ENCODE data around the gene ZBTB48.
A peak's percentile ranks its signal among the peaks of the same experiment; 100 is the strongest.

ZBTB48 gene

DNA sequence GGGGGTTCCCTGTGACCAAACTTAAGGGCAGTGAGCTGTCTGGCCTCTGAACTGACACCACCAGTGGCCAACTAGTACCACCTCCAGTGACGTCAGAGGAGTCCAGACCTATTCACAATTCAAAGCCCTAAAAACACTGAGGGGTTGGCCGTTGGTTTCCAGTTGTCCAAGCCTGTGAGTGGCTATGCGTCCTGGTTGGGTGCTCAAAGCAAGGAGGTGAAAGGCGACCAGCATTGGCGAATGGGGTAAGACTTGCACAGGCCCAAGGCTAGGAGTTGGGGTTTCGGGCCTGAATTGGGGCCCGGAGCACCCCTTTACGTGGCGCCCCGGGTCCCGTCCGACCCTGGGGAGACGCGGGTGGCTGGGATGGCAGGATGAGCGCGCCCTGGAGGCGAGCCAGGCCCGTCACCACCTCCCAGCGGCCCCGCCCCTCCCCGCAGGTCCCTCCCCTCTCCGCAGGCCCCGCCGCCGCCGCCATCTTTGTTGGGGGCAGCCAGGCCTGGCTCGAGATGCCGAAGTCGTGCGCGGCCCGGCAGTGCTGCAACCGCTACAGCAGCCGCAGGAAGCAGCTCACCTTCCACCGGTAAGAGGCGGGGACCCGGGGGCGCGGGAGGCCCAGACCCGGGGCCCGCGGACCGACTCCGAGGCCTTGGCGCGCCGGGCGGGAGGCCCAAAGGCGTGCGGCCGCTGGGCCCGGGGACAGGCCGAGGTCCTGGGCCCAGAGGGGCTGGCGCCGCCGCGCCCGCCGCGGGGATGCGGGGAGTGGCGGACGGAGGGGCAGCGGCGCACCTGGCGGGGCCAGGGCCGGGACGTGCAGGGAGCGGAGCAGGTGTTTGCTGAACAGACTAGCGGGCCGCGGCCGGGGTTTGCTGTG is 45.2 kb downstream of the ZBTB48 start, which contains the start of gene THAP3:
Gene THAP3 (plus strand): TSS at position 159 of the 874 bp plus-strand sequence. CDS start 351 bp downstream, at position 510.
- no peaks in the 10 kb centered on the region for H3K27me3 ChIP-seq (ENCODE audit: control insufficient read depth in 2 of 2, insufficient read depth in 2 of 2, low read length in 2 of 2)
- no peaks in the 10 kb centered on the region for H3K9me3 ChIP-seq (ENCODE audit: control insufficient read depth in 2 of 2, low read length in 2 of 2)
- H3K36me3 ChIP-seq (ENCODE audit: control insufficient read depth in 2 of 2, insufficient read depth in 2 of 2, low read length in 2 of 2): peaks cover 20 to 37% of the 10 kb centered on the region in 2 donors
- H3K9ac ChIP-seq (ENCODE audit: low read depth in 1 of 2, low read length in 2 of 2): peak within 1 kb of the TSS; percentile 61 to 75
- H3K27ac ChIP-seq (ENCODE audit: low read depth in 2 of 2, low read length in 2 of 2): peak within 1 kb of the TSS; percentile 50 to 77
- peaks cover 4 to 12% of the 10 kb centered on the region in 2 donors for H3K4me1 ChIP-seq (ENCODE audit: control insufficient read depth in 2 of 2, insufficient read depth in 2 of 2, low read length in 2 of 2)
- peak within 1 kb of the TSS; percentile 61 to 84 for H3K4me3 ChIP-seq (ENCODE audit: low read length in 2 of 2)

GRCh38 chr1:6625584-6626149 is 45.9 kb downstream of the ZBTB48 start:
- peaks cover 4 to 12% of the 10 kb centered on the region in 2 donors for H3K4me1 ChIP-seq (ENCODE audit: control insufficient read depth in 2 of 2, insufficient read depth in 2 of 2, low read length in 2 of 2)
- H3K27ac ChIP-seq (ENCODE audit: low read depth in 2 of 2, low read length in 2 of 2): peak overlapping the region; percentile 50 to 77
- no peaks in the 10 kb centered on the region for H3K9me3 ChIP-seq (ENCODE audit: control insufficient read depth in 2 of 2, low read length in 2 of 2)
- peak overlapping the region; percentile 61 to 84 for H3K4me3 ChIP-seq (ENCODE audit: low read length in 2 of 2)
- H3K27me3 ChIP-seq (ENCODE audit: control insufficient read depth in 2 of 2, insufficient read depth in 2 of 2, low read length in 2 of 2): no peaks in the 10 kb centered on the region
- peaks cover 15 to 36% of the 10 kb centered on the region in 2 donors for H3K36me3 ChIP-seq (ENCODE audit: control insufficient read depth in 2 of 2, insufficient read depth in 2 of 2, low read length in 2 of 2)
- H3K9ac ChIP-seq (ENCODE audit: low read depth in 1 of 2, low read length in 2 of 2): peak overlapping the region; percentile 61 to 75

DNA sequence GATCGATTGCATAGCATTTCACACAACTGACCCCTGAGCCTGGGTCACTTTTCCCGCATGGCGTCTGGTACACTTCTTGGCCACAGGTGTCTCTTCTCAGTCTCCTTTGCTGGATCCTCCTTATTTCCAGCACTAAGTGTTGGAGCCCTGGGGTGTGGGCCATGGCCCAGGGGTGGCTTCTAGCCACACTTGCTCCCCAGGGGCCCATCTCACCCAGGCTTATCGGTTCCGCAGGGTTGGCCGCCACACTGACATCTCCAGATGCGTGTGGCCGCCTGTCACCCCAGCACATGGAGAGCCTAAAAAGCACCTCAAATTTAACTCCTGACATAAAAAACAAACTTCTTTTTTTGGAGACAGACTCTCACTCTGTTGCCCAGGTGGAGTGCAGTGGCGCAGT is 47.2 kb downstream of the ZBTB48 start:
- Histone ChIP-seq H3K36me3 (ENCODE audit: control insufficient read depth in 2 of 2, insufficient read depth in 2 of 2, low read length in 2 of 2) (peaks cover 7 to 25% of the 10 kb centered on the region in 2 donors), H3K27me3 (ENCODE audit: control insufficient read depth in 2 of 2, insufficient read depth in 2 of 2, low read length in 2 of 2) (no peaks in the 10 kb centered on the region), H3K4me3 (ENCODE audit: low read length in 2 of 2) (peak overlapping the region in 1 of 2 donors; percentile 9), H3K4me1 (ENCODE audit: control insufficient read depth in 2 of 2, insufficient read depth in 2 of 2, low read length in 2 of 2) (peaks cover 4 to 12% of the 10 kb centered on the region in 2 donors), H3K9me3 (ENCODE audit: control insufficient read depth in 2 of 2, low read length in 2 of 2) (no peaks in the 10 kb centered on the region), H3K27ac (ENCODE audit: low read depth in 2 of 2, low read length in 2 of 2) (no peak overlapping the region), H3K9ac (ENCODE audit: low read depth in 1 of 2, low read length in 2 of 2) (no peak overlapping the region)

DNA sequence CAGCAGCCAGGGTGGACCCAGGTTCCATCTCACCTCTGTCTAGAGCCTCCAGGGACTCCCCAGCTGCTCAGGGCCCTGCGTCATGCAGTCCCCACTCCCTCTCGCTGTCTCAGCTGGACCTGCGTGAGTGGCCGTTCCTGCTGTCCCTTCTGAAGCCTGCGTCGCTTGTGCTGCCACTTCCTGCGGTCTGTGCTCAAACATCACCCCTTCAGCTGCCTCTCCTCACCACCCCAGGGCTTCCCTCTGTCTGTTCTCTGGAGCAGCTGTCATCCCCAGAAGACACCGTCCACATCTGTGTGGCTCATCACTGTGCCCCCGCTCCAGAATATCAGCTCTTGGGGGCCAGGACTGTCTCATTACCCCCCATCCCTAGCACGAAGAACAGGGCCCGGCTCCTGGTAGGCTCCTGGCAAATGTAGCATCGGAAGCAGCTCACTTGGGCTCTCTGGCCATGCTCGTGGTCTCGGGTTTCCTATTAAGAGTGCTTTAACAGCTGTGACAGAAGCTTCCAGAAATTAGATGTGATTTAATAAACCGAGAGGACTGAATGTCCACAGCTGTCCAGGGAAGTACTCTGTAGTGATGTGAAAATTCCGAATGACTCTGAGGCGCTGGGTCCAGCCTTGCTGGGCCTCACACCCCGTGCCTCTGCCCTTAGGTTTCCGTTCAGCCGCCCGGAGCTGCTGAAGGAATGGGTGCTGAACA is 48.2 kb downstream of the ZBTB48 start:
- H3K4me1 ChIP-seq (ENCODE audit: control insufficient read depth in 2 of 2, insufficient read depth in 2 of 2, low read length in 2 of 2): peaks cover 4 to 12% of the 10 kb centered on the region in 2 donors
- no peaks in the 10 kb centered on the region for H3K9me3 ChIP-seq (ENCODE audit: control insufficient read depth in 2 of 2, low read length in 2 of 2)
- no peaks in the 10 kb centered on the region for H3K27me3 ChIP-seq (ENCODE audit: control insufficient read depth in 2 of 2, insufficient read depth in 2 of 2, low read length in 2 of 2)
- H3K27ac ChIP-seq (ENCODE audit: low read depth in 2 of 2, low read length in 2 of 2): no peak overlapping the region
- no peak overlapping the region for H3K9ac ChIP-seq (ENCODE audit: low read depth in 1 of 2, low read length in 2 of 2)
- H3K4me3 ChIP-seq (ENCODE audit: low read length in 2 of 2): no peak overlapping the region
- H3K36me3 ChIP-seq (ENCODE audit: control insufficient read depth in 2 of 2, insufficient read depth in 2 of 2, low read length in 2 of 2): peaks cover 9 to 33% of the 10 kb centered on the region in 2 donors

DNA sequence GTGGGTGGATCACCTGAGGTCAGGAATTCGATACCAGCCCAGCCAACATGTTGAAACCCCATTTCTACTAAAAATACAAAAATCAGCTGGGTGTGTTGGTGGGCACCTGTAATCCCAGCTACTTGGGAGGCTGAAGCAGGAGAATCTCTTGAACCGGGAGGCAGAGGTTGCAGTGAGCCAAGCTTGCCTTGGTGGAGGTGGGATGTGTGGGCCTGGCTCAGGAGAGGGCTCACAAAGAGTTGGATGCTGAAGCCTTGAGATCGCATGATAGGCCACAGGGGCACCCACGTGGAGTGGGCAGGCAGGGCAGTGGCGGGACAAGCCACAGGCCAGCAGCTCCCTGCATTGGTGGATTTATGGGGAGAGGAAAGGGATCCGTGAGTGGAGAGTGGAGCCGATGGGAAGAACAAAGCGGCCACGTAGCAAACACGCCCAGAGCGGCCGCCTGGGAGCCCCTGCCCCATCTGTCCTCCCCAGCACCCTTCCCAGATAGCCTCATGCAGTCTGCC is 49.2 kb downstream of the ZBTB48 start:
- Histone ChIP-seq H3K27ac (ENCODE audit: low read depth in 2 of 2, low read length in 2 of 2) (no peak overlapping the region), H3K27me3 (ENCODE audit: control insufficient read depth in 2 of 2, insufficient read depth in 2 of 2, low read length in 2 of 2) (no peaks in the 10 kb centered on the region), H3K4me1 (ENCODE audit: control insufficient read depth in 2 of 2, insufficient read depth in 2 of 2, low read length in 2 of 2) (peaks cover 4 to 12% of the 10 kb centered on the region in 2 donors), H3K9ac (ENCODE audit: low read depth in 1 of 2, low read length in 2 of 2) (no peak overlapping the region), H3K9me3 (ENCODE audit: control insufficient read depth in 2 of 2, low read length in 2 of 2) (no peaks in the 10 kb centered on the region), H3K36me3 (ENCODE audit: control insufficient read depth in 2 of 2, insufficient read depth in 2 of 2, low read length in 2 of 2) (peaks cover 16 to 38% of the 10 kb centered on the region in 2 donors), H3K4me3 (ENCODE audit: low read length in 2 of 2) (no peak overlapping the region)

DNA sequence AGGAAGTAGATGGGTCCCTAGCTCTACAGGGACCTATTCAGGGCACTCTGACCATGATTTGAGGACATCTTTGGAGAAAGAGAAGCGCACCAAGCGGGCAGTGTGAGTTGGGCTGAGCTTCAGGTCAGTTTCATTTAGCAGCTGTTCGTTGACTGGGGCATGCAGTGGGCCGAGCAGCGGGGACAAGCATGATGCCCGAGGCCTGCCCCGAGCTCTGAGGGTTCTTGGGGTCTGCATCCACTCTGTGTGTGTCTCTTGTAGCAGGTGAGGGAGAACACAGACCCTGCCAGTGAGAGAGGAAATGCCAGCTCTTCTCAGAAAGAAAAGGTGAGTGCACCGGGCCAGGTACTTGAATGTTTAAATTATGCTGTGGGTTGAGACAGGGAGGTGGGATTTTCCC is 50.2 kb downstream of the ZBTB48 start:
- H3K27me3 ChIP-seq (ENCODE audit: control insufficient read depth in 2 of 2, insufficient read depth in 2 of 2, low read length in 2 of 2): no peaks in the 10 kb centered on the region
- H3K9me3 ChIP-seq (ENCODE audit: control insufficient read depth in 2 of 2, low read length in 2 of 2): no peaks in the 10 kb centered on the region
- peaks cover 4 to 7% of the 10 kb centered on the region in 2 donors for H3K4me1 ChIP-seq (ENCODE audit: control insufficient read depth in 2 of 2, insufficient read depth in 2 of 2, low read length in 2 of 2)
- H3K9ac ChIP-seq (ENCODE audit: low read depth in 1 of 2, low read length in 2 of 2): no peak overlapping the region
- no peak overlapping the region for H3K27ac ChIP-seq (ENCODE audit: low read depth in 2 of 2, low read length in 2 of 2)
- H3K4me3 ChIP-seq (ENCODE audit: low read length in 2 of 2): no peak overlapping the region
- H3K36me3 ChIP-seq (ENCODE audit: control insufficient read depth in 2 of 2, insufficient read depth in 2 of 2, low read length in 2 of 2): peaks cover 25 to 48% of the 10 kb centered on the region in 2 donors

GRCh38 chr1:6631058-6631457 is 51.3 kb downstream of the ZBTB48 start:
- no peak overlapping the region for H3K9ac ChIP-seq (ENCODE audit: low read depth in 1 of 2, low read length in 2 of 2)
- H3K36me3 ChIP-seq (ENCODE audit: control insufficient read depth in 2 of 2, insufficient read depth in 2 of 2, low read length in 2 of 2): peaks cover 30 to 58% of the 10 kb centered on the region in 2 donors
- no peak overlapping the region for H3K27ac ChIP-seq (ENCODE audit: low read depth in 2 of 2, low read length in 2 of 2)

GRCh38 chr1:6632588-6633514 is 53.1 kb downstream of the ZBTB48 start:
- Histone ChIP-seq H3K27ac (ENCODE audit: low read depth in 2 of 2, low read length in 2 of 2) (no peak overlapping the region), H3K27me3 (ENCODE audit: control insufficient read depth in 2 of 2, insufficient read depth in 2 of 2, low read length in 2 of 2) (no peaks in the 10 kb centered on the region), H3K4me3 (ENCODE audit: low read length in 2 of 2) (no peak overlapping the region), H3K36me3 (ENCODE audit: control insufficient read depth in 2 of 2, insufficient read depth in 2 of 2, low read length in 2 of 2) (peaks cover 47 to 74% of the 10 kb centered on the region in 2 donors), H3K9me3 (ENCODE audit: control insufficient read depth in 2 of 2, low read length in 2 of 2) (no peaks in the 10 kb centered on the region), H3K4me1 (ENCODE audit: control insufficient read depth in 2 of 2, insufficient read depth in 2 of 2, low read length in 2 of 2) (no peaks in the 10 kb centered on the region), H3K9ac (ENCODE audit: low read depth in 1 of 2, low read length in 2 of 2) (no peak overlapping the region)

More at GRCh38 chr1:6631058-6631457, 51.3 kb downstream of the ZBTB48 start:
- Histone ChIP-seq H3K4me1 (ENCODE audit: control insufficient read depth in 2 of 2, insufficient read depth in 2 of 2, low read length in 2 of 2) (peaks cover 2 to 6% of the 10 kb centered on the region in 2 donors), H3K4me3 (ENCODE audit: low read length in 2 of 2) (no peak overlapping the region), H3K9me3 (ENCODE audit: control insufficient read depth in 2 of 2, low read length in 2 of 2) (no peaks in the 10 kb centered on the region), H3K27me3 (ENCODE audit: control insufficient read depth in 2 of 2, insufficient read depth in 2 of 2, low read length in 2 of 2) (no peaks in the 10 kb centered on the region)

GRCh38 chr1:6634371-6635052 is 54.7 kb downstream of the ZBTB48 start:
- H3K27ac ChIP-seq (ENCODE audit: low read depth in 2 of 2, low read length in 2 of 2): no peak overlapping the region
- H3K9me3 ChIP-seq (ENCODE audit: control insufficient read depth in 2 of 2, low read length in 2 of 2): no peaks in the 10 kb centered on the region
- H3K4me3 ChIP-seq (ENCODE audit: low read length in 2 of 2): no peak overlapping the region
- H3K4me1 ChIP-seq (ENCODE audit: control insufficient read depth in 2 of 2, insufficient read depth in 2 of 2, low read length in 2 of 2): no peaks in the 10 kb centered on the region
- no peaks in the 10 kb centered on the region for H3K27me3 ChIP-seq (ENCODE audit: control insufficient read depth in 2 of 2, insufficient read depth in 2 of 2, low read length in 2 of 2)
- H3K9ac ChIP-seq (ENCODE audit: low read depth in 1 of 2, low read length in 2 of 2): no peak overlapping the region
- H3K36me3 ChIP-seq (ENCODE audit: control insufficient read depth in 2 of 2, insufficient read depth in 2 of 2, low read length in 2 of 2): peaks cover 54 to 76% of the 10 kb centered on the region in 2 donors

Data from mucosa of rectum (tissue), 2 donors.